Measurements from ENCODE around the gene CFAP53.
"Not testable (repeated sequence)": the region's sequence is repeated elsewhere in the genome, so short reads cannot be mapped to it uniquely, and the experiment has no call there.

The CFAP53 gene

GRCh38 chr18:50310080-50310479 lies 43.8 kb upstream of the CFAP53 start:
- H3K9me3 ChIP-seq (ENCODE audit: insufficient read depth, low read length), result no peaks in the 10 kb centered on the region; the same call in 1 of the 2 replicates
- no peak overlapping the region for H2AFZ ChIP-seq (ENCODE audit: low read depth, low read length, severe bottlenecking)
- no peaks in the 10 kb centered on the region for H3K9me2 ChIP-seq (replicated peaks; ENCODE audit: insufficient read depth, low read length)
- no peak overlapping the region for H3K4me2 ChIP-seq (ENCODE audit: low read depth, low read length, poor library complexity, severe bottlenecking)
- H3K79me2 ChIP-seq (ENCODE audit: insufficient read depth, low read length), result no peaks in the 10 kb centered on the region
- H3K4me3 ChIP-seq (ENCODE audit: insufficient read depth, low read length, poor library complexity, severe bottlenecking), result no peak overlapping the region
- H3K27me3 ChIP-seq (ENCODE audit: low read length), result 0 out of 2 replicates have a peak, but pooled peaks cover 4% of the 10 kb centered on the region
- no peak overlapping the region for H3K9ac ChIP-seq (ENCODE audit: low read length)
- TF ChIP-seq, protein P1, sequence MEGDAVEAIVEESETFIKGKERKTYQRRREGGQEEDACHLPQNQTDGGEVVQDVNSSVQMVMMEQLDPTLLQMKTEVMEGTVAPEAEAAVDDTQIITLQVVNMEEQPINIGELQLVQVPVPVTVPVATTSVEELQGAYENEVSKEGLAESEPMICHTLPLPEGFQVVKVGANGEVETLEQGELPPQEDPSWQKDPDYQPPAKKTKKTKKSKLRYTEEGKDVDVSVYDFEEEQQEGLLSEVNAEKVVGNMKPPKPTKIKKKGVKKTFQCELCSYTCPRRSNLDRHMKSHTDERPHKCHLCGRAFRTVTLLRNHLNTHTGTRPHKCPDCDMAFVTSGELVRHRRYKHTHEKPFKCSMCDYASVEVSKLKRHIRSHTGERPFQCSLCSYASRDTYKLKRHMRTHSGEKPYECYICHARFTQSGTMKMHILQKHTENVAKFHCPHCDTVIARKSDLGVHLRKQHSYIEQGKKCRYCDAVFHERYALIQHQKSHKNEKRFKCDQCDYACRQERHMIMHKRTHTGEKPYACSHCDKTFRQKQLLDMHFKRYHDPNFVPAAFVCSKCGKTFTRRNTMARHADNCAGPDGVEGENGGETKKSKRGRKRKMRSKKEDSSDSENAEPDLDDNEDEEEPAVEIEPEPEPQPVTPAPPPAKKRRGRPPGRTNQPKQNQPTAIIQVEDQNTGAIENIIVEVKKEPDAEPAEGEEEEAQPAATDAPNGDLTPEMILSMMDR (IDR thresholded peaks at IDR 0.05; ENCODE audit: insufficient read depth, low read length, poor library complexity, severe bottlenecking), result no peak
- no peak for TF ChIP-seq EZH2phosphoT487 (conservative IDR thresholded peaks at IDR 0.05; ENCODE audit: low read length)
- no peaks in the 10 kb centered on the region for H4K20me1 ChIP-seq (ENCODE audit: low read depth, low read length)
- 0 out of 2 replicates have a peak, but pooled peaks cover 5% of the 10 kb centered on the region for H3K36me3 ChIP-seq (ENCODE audit: low read length)
- H3F3A ChIP-seq (ENCODE audit: insufficient read depth), result peaks cover 23% of the 10 kb centered on the region
- H3K27ac ChIP-seq (ENCODE audit: low read depth, low read length), result no peak overlapping the region

DNA sequence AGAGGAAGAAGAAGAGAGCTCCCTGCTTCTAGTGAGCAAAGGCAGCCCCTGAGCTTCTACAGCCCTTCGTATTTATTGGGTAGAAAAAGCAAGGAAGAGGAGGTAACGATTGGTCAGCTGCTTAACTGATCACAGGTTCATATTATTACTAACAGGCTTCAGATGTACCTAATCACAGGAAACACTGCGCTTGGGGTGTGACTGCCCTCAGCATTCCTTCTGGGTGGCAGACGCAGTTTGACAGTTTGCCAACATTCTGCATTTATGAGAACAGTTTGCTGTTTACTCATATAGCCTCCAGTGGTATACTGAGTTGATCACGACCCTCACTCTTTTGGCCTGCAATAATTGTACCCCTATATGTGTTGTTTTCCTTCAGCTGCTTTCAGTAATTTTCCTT lies 42.6 kb upstream of the CFAP53 start:
- not testable (repeated sequence) for H3K27ac ChIP-seq (ENCODE audit: low read depth, low read length); H3K9me2 ChIP-seq (replicated peaks; ENCODE audit: insufficient read depth, low read length); H3K36me3 ChIP-seq (ENCODE audit: low read length); H3K27me3 ChIP-seq (ENCODE audit: low read length); H2AFZ ChIP-seq (ENCODE audit: low read depth, low read length, severe bottlenecking); H3K9ac ChIP-seq (ENCODE audit: low read length); H3K9me3 ChIP-seq (ENCODE audit: insufficient read depth, low read length); H3K79me2 ChIP-seq (ENCODE audit: insufficient read depth, low read length); H3K4me2 ChIP-seq (ENCODE audit: low read depth, low read length, poor library complexity, severe bottlenecking); H3K4me3 ChIP-seq (ENCODE audit: insufficient read depth, low read length, poor library complexity, severe bottlenecking); H4K20me1 ChIP-seq (ENCODE audit: low read depth, low read length)
- peaks cover 15% of the 10 kb centered on the region for H3F3A ChIP-seq (ENCODE audit: insufficient read depth)

DNA sequence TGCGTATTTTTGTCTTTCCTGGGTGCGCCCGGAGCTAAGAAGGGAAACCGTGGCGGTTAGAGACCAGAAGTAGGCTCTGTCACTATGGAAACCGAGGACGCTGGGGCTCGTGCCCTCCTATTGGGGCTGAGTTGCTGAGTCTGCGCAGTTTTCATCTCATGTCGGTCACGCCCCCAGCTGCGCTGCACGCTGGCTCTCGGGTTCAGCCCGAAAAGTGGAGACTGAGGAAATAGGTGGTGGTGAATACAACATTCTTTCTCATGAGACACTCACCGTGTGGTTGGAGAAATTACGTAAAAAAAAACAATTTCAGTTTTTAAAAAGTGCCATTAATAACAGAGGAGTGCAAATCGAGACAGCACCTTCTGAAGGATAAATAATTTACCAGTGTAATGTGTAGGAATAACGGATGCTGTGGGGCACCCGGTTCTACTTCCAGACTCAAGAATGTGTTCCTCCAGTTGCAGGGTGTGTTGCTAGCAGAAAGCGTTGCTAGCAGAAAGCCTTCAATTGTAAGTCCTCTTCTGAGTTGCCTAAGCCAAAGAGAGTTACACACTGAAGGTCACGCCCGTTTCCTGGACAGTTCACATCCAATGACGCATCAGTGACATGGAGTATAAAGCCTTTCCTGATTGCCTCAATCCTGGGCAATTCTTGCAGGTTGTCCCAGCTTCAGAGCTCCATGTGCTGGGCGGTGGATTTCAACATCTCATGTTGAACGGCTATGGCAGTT lies 41.6 kb upstream of the CFAP53 start:
- Histone ChIP-seq H3K79me2 (ENCODE audit: insufficient read depth, low read length) (no peaks in the 10 kb centered on the region), H3K36me3 (ENCODE audit: low read length) (0 out of 2 replicates have a peak, but pooled peaks cover 7% of the 10 kb centered on the region), H3K9ac (ENCODE audit: low read length) (peak overlapping the region; percentile 44), H3K9me2 (replicated peaks; ENCODE audit: insufficient read depth, low read length) (no peaks in the 10 kb centered on the region), H2AFZ (ENCODE audit: low read depth, low read length, severe bottlenecking) (peak overlapping the region; percentile 65), H3K27me3 (ENCODE audit: low read length) (0 out of 2 replicates have a peak, but pooled peaks cover 5% of the 10 kb centered on the region), H3K4me2 (ENCODE audit: low read depth, low read length, poor library complexity, severe bottlenecking) (peak overlapping the region; percentile 64), H3K27ac (ENCODE audit: low read depth, low read length) (peak overlapping the region; percentile 30; the same call in 1 of the 2 replicates), H3K9me3 (ENCODE audit: insufficient read depth, low read length) (no peaks in the 10 kb centered on the region; the same call in 1 of the 2 replicates), H4K20me1 (ENCODE audit: low read depth, low read length) (no peaks in the 10 kb centered on the region), H3K4me3 (ENCODE audit: insufficient read depth, low read length, poor library complexity, severe bottlenecking) (peak overlapping the region; percentile 40), H3F3A (ENCODE audit: insufficient read depth) (peaks cover 9% of the 10 kb centered on the region)
- TF ChIP-seq EZH2phosphoT487 (conservative IDR thresholded peaks at IDR 0.05; ENCODE audit: low read length), result no peak
- TF ChIP-seq, protein P1 (IDR thresholded peaks at IDR 0.05; ENCODE audit: insufficient read depth, low read length, poor library complexity, severe bottlenecking), result no peak

GRCh38 chr18:50307400-50307737 lies 41.1 kb upstream of the CFAP53 start:
- Histone ChIP-seq H3K9ac (ENCODE audit: low read length) (peak overlapping the region; percentile 44), H3K27ac (ENCODE audit: low read depth, low read length) (peak overlapping the region; percentile 30; the same call in 1 of the 2 replicates), H3K36me3 (ENCODE audit: low read length) (0 out of 2 replicates have a peak, but pooled peaks cover 7% of the 10 kb centered on the region), H4K20me1 (ENCODE audit: low read depth, low read length) (no peaks in the 10 kb centered on the region), H3K4me3 (ENCODE audit: insufficient read depth, low read length, poor library complexity, severe bottlenecking) (peak overlapping the region; percentile 40), H3K27me3 (ENCODE audit: low read length) (0 out of 2 replicates have a peak, but pooled peaks cover 5% of the 10 kb centered on the region), H3K79me2 (ENCODE audit: insufficient read depth, low read length) (no peaks in the 10 kb centered on the region), H3K9me2 (replicated peaks; ENCODE audit: insufficient read depth, low read length) (no peaks in the 10 kb centered on the region), H3K9me3 (ENCODE audit: insufficient read depth, low read length) (no peaks in the 10 kb centered on the region; the same call in 1 of the 2 replicates), H3F3A (ENCODE audit: insufficient read depth) (peaks cover 3% of the 10 kb centered on the region), H3K4me2 (ENCODE audit: low read depth, low read length, poor library complexity, severe bottlenecking) (peak overlapping the region; percentile 64), H2AFZ (ENCODE audit: low read depth, low read length, severe bottlenecking) (peak overlapping the region; percentile 65)
- TF ChIP-seq, protein P1 (IDR thresholded peaks at IDR 0.05; ENCODE audit: insufficient read depth, low read length, poor library complexity, severe bottlenecking), result no peak
- no peak for TF ChIP-seq EZH2phosphoT487 (conservative IDR thresholded peaks at IDR 0.05; ENCODE audit: low read length)

All from SU-DHL-6 (cell line).